ENCODE results near the gene MYO5B. TPM values are rescaled to one million over a fixed set of nuclear protein-coding genes. Genes with fewer than 3 reads are reported as not detected.

MYO5B gene
- polyA plus RNA-seq, 1 of the 3 experiments (the other 2 are of a cell fraction): 1.3 TPM

DNA sequence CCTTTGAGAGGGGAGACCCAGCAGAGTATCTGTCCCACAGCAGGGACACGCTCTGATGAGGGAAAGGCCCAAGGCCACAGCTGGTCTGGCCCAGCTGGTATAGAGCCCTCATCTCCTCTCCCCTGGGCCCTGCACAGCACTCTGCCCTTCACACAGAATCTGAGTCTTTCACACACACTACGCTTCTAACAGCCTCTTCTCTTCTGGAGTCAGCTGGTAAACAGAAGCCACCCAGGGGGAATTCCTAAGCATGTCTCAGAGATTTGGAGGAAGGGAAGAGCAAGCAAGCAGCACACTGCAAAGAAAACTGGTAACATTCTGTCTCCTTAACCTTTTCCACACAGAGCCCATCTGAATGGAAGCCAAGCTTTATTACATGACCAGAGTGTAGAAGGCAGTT is 260.5 kb downstream of the MYO5B start:
- Histone ChIP-seq H3K27ac (ENCODE audit: low read depth in 2 of 2, low read length in 1 of 2) (peak overlapping the region in 1 of 2 experiments; percentile 69; a peak in 2 of 4 replicates), H3K9me3 (no peaks in the 10 kb centered on the region), H2AFZ (ENCODE audit: low read depth) (peak overlapping the region; percentile 14; the same call in 1 of the 2 replicates), H3K36me3 (replicated peaks in 1 of 2; ENCODE audit: control insufficient read depth in 1 of 2, insufficient read depth in 2 of 2, low read length in 1 of 2) (no peaks in the 10 kb centered on the region), H3K4me3 (ENCODE audit: low read depth in 2 of 2, low read length in 1 of 2) (no peak overlapping the region), H4K20me1 (ENCODE audit: insufficient read depth) (no peaks in the 10 kb centered on the region), H3K79me2 (ENCODE audit: insufficient read depth) (no peaks in the 10 kb centered on the region), H3K27me3 (ENCODE audit: insufficient read depth) (no peaks in the 10 kb centered on the region; the same call in 1 of the 2 replicates), H3K9ac (peak overlapping the region; percentile 5; the same call in 1 of the 2 replicates), H3K4me1 (ENCODE audit: control insufficient read depth in 1 of 2, insufficient read depth in 2 of 2, low read depth in 1 of 2, low read length in 1 of 2) (peaks cover 0 to 10% of the 10 kb centered on the region in 2 experiments; a peak in 1 of 4 replicates), H3K9me2 (no peaks in the 10 kb centered on the region), H3K4me2 (no peak overlapping the region), H3F3A (replicated peaks; ENCODE audit: insufficient read depth) (no peaks in the 10 kb centered on the region)
- no peak for DNase-seq
- WGBS (ENCODE audit: low lambda C conversion rate): 60% methylated on average over 2 of the region's 2 CpGs
- TF ChIP-seq PBX3 (IDR thresholded peaks at IDR 0.05): no peak
- TF ChIP-seq FOXM1 (IDR thresholded peaks at IDR 0.05; ENCODE audit: low read depth): no peak
- TF ChIP-seq, protein P1, sequence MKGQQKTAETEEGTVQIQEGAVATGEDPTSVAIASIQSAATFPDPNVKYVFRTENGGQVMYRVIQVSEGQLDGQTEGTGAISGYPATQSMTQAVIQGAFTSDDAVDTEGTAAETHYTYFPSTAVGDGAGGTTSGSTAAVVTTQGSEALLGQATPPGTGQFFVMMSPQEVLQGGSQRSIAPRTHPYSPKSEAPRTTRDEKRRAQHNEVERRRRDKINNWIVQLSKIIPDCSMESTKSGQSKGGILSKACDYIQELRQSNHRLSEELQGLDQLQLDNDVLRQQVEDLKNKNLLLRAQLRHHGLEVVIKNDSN (IDR thresholded peaks at IDR 0.05; ENCODE audit: borderline replicate concordance, low read depth): no peak
- no peak for TF ChIP-seq TEAD4 (IDR thresholded peaks at IDR 0.05; ENCODE audit: borderline replicate concordance, insufficient read depth)
- TF ChIP-seq MXI1 (IDR thresholded peaks at IDR 0.05; ENCODE audit: low read depth, low read length): no peak
- TF ChIP-seq RAD21 (IDR thresholded peaks at IDR 0.05; ENCODE audit: low read length): no peak
- no peak for TF ChIP-seq IRF3 (IDR thresholded peaks at IDR 0.05; ENCODE audit: low read depth, low read length)
- no peak for TF ChIP-seq YY1 (IDR thresholded peaks at IDR 0.05; ENCODE audit: low read depth)
- TF ChIP-seq TAF1 (IDR thresholded peaks at IDR 0.05; ENCODE audit: borderline replicate concordance, low read depth, low read length): no peak
- TF ChIP-seq FOSL2 (IDR thresholded peaks at IDR 0.05; ENCODE audit: borderline replicate concordance, low read depth): no peak
- TF ChIP-seq NFIC (IDR thresholded peaks at IDR 0.05; ENCODE audit: borderline replicate concordance): no peak
- TF ChIP-seq GATA2 (CRISPR knock-in tag; IDR thresholded peaks at IDR 0.05): no peak
- TF ChIP-seq TCF12 (IDR thresholded peaks at IDR 0.05): no peak
- no peak for TF ChIP-seq SMC3 (IDR thresholded peaks at IDR 0.05; ENCODE audit: low read depth, low read length)
- TF ChIP-seq, protein P2, sequence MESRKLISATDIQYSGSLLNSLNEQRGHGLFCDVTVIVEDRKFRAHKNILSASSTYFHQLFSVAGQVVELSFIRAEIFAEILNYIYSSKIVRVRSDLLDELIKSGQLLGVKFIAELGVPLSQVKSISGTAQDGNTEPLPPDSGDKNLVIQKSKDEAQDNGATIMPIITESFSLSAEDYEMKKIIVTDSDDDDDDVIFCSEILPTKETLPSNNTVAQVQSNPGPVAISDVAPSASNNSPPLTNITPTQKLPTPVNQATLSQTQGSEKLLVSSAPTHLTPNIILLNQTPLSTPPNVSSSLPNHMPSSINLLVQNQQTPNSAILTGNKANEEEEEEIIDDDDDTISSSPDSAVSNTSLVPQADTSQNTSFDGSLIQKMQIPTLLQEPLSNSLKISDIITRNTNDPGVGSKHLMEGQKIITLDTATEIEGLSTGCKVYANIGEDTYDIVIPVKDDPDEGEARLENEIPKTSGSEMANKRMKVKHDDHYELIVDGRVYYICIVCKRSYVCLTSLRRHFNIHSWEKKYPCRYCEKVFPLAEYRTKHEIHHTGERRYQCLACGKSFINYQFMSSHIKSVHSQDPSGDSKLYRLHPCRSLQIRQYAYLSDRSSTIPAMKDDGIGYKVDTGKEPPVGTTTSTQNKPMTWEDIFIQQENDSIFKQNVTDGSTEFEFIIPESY (IDR thresholded peaks at IDR 0.05; ENCODE audit: borderline replicate concordance, low read depth): no peak
- no peak for TF ChIP-seq JUND (IDR thresholded peaks at IDR 0.05)
- TF ChIP-seq GABPA (IDR thresholded peaks at IDR 0.05; ENCODE audit: low read depth): no peak
- ChIA-PET CTCF (interaction anchor here (1.0 kb wide), 1 partner anchor 15 kb away, joined by 3 read pairs; no protein-coding TSS in a partner anchor), POLR2A (no interaction called here)

All from SK-N-SH (cell line).